Astrocyte (in vitro differentiated cells and primary cell): Measurements from ENCODE around the gene LGR4.

Experiments used
- CTCF ChIP-seq: IDR thresholded peaks from 2 replicates; pipeline ENCODE4 v1.5.1; 2011; ENCODE audit warnings: low read depth, mild to moderate bottlenecking, inconsistent platforms, low read length, moderate library complexity; ENCODE audit not compliant: insufficient read depth
- EZH2 ChIP-seq: IDR thresholded peaks from 2 replicates; pipeline ENCODE4 v1.6.1; 2012; ENCODE audit warnings: mild to moderate bottlenecking, low read length, inconsistent platforms; ENCODE audit not compliant: insufficient read depth

- TF ChIP-seq CTCF (no peak), EZH2 (no peak)
Measured at GRCh38 chr11:27455667-27456066, 16.9 kb downstream of the LGR4 start.
